Testis (tissue), 3 donors: Measurements from ENCODE around the gene FOXK2. TPM values are rescaled to one million over a fixed set of nuclear protein-coding genes. Genes with fewer than 3 reads are reported as not detected.

Source experiments
- DNase-seq: peaks from one replicate; pipeline ENCODE4 v3.0.0-alpha.2; 2019
- H3K27ac ChIP-seq, 2 donors: fragments of 200-600 bp; sonication (generic); one replicate each; pipeline ENCODE4 v1.5.1; 2019
- H3K27me3 ChIP-seq: fragments of 200-600 bp; sonication (generic); one replicate; pipeline ENCODE4 v1.5.1; 2019
- H3K36me3 ChIP-seq: fragments of 200-600 bp; sonication (generic); one replicate; pipeline ENCODE4 v1.5.1; 2017; ENCODE audit warnings: low read depth; ENCODE audit errors: missing control alignments
- H3K4me1 ChIP-seq: fragments of 200-600 bp; sonication (generic); one replicate; pipeline ENCODE4 v1.5.1; 2019
- H3K4me3 ChIP-seq, 2 donors: fragments of 200-600 bp; sonication (generic); one replicate each; pipeline ENCODE4 v1.5.1; 2017 to 2019
- H3K9me3 ChIP-seq: fragments of 200-600 bp; sonication (generic); one replicate; pipeline ENCODE4 v1.5.1; 2017
- CTCF ChIP-seq, 3 experiments: fragments of 450-650 bp in 2 of 3; fragments of 200-600 bp in 1 of 3; sonication (generic) in 1 of 3; IDR thresholded peaks; one replicate each; pipeline ENCODE4 v1.5.1; 2016 to 2019; ENCODE audit warnings: antibody characterized with exemption in 3 of 3, mild to moderate bottlenecking in 2 of 3, moderate library complexity in 1 of 3
- POLR2A ChIP-seq: fragments of 450-650 bp; IDR thresholded peaks from one replicate; pipeline ENCODE4 v1.6.1; 2017; ENCODE audit warnings: antibody characterized with exemption, mild to moderate bottlenecking, moderate library complexity
- WGBS, 2 donors: methylation state at CpG; one replicate each; pipeline ENCODE4 v1.1.5; 2018; 5-methylcytosine and 5-hydroxymethylcytosine counted together
- intact Hi-C: fragments of 100-400 bp; cut with DNase I; formaldehyde crosslinking; loops from one replicate; pipeline ENCODE4 v1.15.1; 2023; ENCODE audit warnings: low total_unique reads
- polyA plus RNA-seq: library from polyadenylated mRNA; stranded (reverse); fragments of 350-450 nt; fragmentation: Illumina TruSeq; extraction: RNeasy Lipid Tissue Mini Kit (QIAGEN cat#74804); gene quantifications from one replicate; pipeline ENCODE4 v1.2.3, GENCODE V29; 2014; ENCODE audit warnings: low read depth, low replicate concordance; ENCODE audit not compliant: insufficient read depth
- total RNA-seq, 2 donors: library from RNA; depleted of rRNA; stranded (reverse); fragments of >200 nt; gene quantifications; one replicate each; pipeline ENCODE4 v1.2.3, GENCODE V29; 2016

Gene FOXK2
- total and polyA plus RNA-seq, 3 donors from 2014 or later = 85.8 to 95.1 (median 94.3) TPM

- Histone ChIP-seq H3K27ac (peak overlapping the region in 1 of 2 donors; percentile 4), H3K4me1 (peaks cover 6% of the 10 kb centered on the region), H3K27me3 (no peaks in the 10 kb centered on the region), H3K4me3 (no peak overlapping the region), H3K36me3 (no peaks in the 10 kb centered on the region), H3K9me3 (no peaks in the 10 kb centered on the region)
- no peak for TF ChIP-seq CTCF (IDR thresholded peaks at IDR 0.05)
- no peak for TF ChIP-seq POLR2A
- WGBS, 2 donors = 50 to 65% methylated on average over 13 of the region's 13 CpGs
- no peak for DNase-seq
- intact Hi-C loops = no loop called here
These were observed 33.1 kb upstream of the FOXK2 start for GRCh38 chr17:82486231-82487094.

DNA sequence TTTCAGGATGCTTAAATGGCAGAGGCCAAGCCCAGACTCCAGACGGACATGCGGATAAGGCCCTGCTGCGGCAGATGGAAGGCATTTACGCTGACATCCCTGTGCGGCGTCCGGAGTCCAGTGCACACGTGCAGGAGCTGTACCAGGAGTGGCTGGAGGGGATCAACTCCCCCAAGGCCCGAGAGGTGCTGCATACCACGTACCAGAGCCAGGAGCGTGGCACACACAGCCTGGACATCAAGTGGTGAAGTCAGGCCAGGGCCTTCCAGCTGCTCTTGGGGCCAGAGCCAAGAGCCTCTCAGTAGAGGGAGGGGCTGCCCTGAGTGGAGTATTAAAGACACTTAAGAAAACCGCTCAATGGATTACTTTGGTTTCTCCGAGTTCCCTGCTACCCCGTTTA lies 31.6 kb upstream of the FOXK2 start:
- H3K27me3 ChIP-seq = no peaks in the 10 kb centered on the region
- H3K9me3 ChIP-seq = no peaks in the 10 kb centered on the region
- 72 to 80% methylated on average over 14 of the region's 14 CpGs for WGBS, 2 donors
- H3K36me3 ChIP-seq = no peaks in the 10 kb centered on the region
- intact Hi-C loops = no loop called here
- TF ChIP-seq CTCF (IDR thresholded peaks at IDR 0.05) (no peak), POLR2A (no peak)
- H3K27ac ChIP-seq = no peak overlapping the region
- no peak for DNase-seq
- no peak overlapping the region for H3K4me3 ChIP-seq
- peaks cover 6% of the 10 kb centered on the region for H3K4me1 ChIP-seq

DNA sequence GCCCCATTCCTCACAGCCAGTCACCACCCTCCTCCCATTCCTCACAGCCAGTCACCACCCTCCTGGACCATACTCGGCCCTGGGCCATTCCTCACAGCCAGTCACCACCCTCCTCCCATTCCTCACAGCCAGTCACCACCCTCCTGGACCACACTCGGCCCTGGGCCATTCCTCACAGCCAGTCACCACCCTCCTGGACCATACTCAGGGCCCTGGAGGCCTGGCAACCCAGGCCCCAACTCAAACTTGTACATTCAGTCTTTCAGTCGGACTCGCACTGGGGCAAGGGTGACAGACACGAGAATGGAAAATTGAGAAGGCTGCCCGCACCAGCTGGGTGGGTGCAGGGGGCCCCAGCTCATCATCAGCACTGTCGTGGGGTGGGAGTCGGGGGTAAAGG lies 30.4 kb upstream of the FOXK2 start:
- whole genome bisulfite sequencing, 2 donors = 44 to 81% methylated on average over 2 to 8 of the region's 8 CpGs
- H3K27me3 ChIP-seq = no peaks in the 10 kb centered on the region
- H3K4me1 ChIP-seq = peaks cover 6% of the 10 kb centered on the region
- intact Hi-C loops = no loop called here
- no peak for TF ChIP-seq CTCF (IDR thresholded peaks at IDR 0.05)
- no peak for TF ChIP-seq POLR2A
- no peaks in the 10 kb centered on the region for H3K36me3 ChIP-seq
- H3K27ac ChIP-seq = no peak overlapping the region
- H3K4me3 ChIP-seq = no peak overlapping the region
- no peaks in the 10 kb centered on the region for H3K9me3 ChIP-seq
- DNase-seq = no peak

DNA sequence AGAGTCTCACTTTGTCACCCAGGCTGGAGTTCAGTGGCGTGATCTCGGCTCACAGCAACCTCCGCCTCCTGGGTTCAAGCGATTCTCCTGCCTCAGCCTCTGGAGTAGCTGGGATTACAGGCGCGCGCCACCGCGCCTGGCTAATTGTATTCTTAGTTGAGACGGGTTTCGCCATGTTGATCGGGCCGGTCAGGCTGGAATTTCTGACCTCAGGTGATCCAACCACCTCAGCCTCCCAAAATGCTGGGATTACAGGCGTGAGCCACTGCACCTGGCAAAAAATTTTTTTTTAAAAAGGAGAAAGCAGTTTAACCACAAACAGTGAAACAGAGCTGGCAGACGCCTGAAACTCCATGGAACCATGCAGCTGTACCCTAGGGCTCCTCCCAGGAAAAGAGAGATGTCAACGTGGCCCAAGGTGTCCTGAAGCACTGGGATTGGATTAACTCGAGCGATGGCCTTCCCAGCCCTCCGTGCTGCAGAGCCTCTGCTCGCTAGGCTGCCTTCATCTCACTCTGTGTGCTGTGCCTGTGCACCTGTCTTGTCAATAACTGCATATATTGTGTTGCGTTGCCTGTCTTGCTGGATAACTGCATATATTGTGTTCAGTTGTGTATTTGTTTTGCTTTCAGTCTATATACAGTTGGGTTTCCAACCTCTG lies 29.6 kb upstream of the FOXK2 start:
- WGBS, 2 donors = 93 to 96% methylated on average over 18 to 21 of the region's 21 CpGs
- DNase-seq = no peak
- Histone ChIP-seq H3K27me3 (no peaks in the 10 kb centered on the region), H3K27ac (no peak overlapping the region), H3K9me3 (no peaks in the 10 kb centered on the region), H3K36me3 (no peaks in the 10 kb centered on the region), H3K4me3 (no peak overlapping the region), H3K4me1 (peaks cover 6% of the 10 kb centered on the region)
- intact Hi-C loops = no loop called here
- TF ChIP-seq CTCF (IDR thresholded peaks at IDR 0.05) = no peak
